HEK293 (cell line): ENCODE data around the gene DOP1A.

ENCODE experiments used
- CTCF ChIA-PET: fragments of 350-600 bp; formaldehyde crosslinking; extraction: SDS; loops from one replicate; lab custom pipeline; 2021; ENCODE audit warnings: antibody characterized with exemption; lab: Yijun Ruan, JAX
- POLR2A ChIA-PET: fragments of 300-600 bp; formaldehyde crosslinking; extraction: SDS; loops from one replicate; lab custom pipeline; 2020; ENCODE audit warnings: antibody characterized with exemption, inconsistent platforms; lab: Yijun Ruan, JAX
- H3K27ac ChIP-seq: fragments of 200-500 bp; sonication (Bioruptor generic); 2 replicates; pipeline ENCODE4 v1.5.1; 2014; ENCODE audit warnings: low read depth, low read length, control low read depth, inconsistent platforms; ENCODE audit errors: extremely low read depth
- H3K36me3 ChIP-seq, 2 experiments: fragments of 200-500 bp in 1 of 2; sonication (Bioruptor generic) in 1 of 2; 1 replicate in 1 of 2; 2 replicates in 1 of 2; pipeline ENCODE4 v1.5.1; 2014 to 2017; ENCODE audit warnings: inconsistent platforms in 2 of 2, low read length in 2 of 2; ENCODE audit not compliant: control insufficient read depth in 2 of 2, insufficient read depth in 1 of 2
- H3K4me1 ChIP-seq: fragments of 200-500 bp; sonication (Bioruptor generic); 2 replicates; pipeline ENCODE4 v1.5.1; 2014; ENCODE audit warnings: mild to moderate bottlenecking, low read length, inconsistent platforms; ENCODE audit not compliant: control insufficient read depth, insufficient read depth
- H3K4me3 ChIP-seq: 2 replicates; pipeline ENCODE4 v1.5.1; 2011; ENCODE audit warnings: low read depth, mild to moderate bottlenecking, control low read depth, low read length, moderate library complexity
- H3K9me3 ChIP-seq: fragments of 200-500 bp; sonication (Bioruptor generic); 2 replicates; pipeline ENCODE4 v1.5.1; 2014; ENCODE audit warnings: low read depth, low read length, inconsistent platforms; ENCODE audit not compliant: control insufficient read depth, insufficient read depth
- FEZF1 ChIP-seq: fragments of 450-650 bp; formaldehyde crosslinking; IDR thresholded peaks from 2 replicates; pipeline ENCODE4 v1.5.1; 2016; ENCODE audit warnings: missing biosample characterization, missing genetic modification characterization
- GLIS1 ChIP-seq: fragments of 450-650 bp; formaldehyde crosslinking; IDR thresholded peaks from 2 replicates; pipeline ENCODE4 v1.5.1; 2016; ENCODE audit warnings: missing biosample characterization, missing genetic modification characterization
- GLIS2 ChIP-seq: fragments of 450-650 bp; formaldehyde crosslinking; IDR thresholded peaks from 2 replicates; pipeline ENCODE4 v1.5.1; 2016; ENCODE audit warnings: missing biosample characterization, missing genetic modification characterization
- INSM2 ChIP-seq: fragments of 450-650 bp; formaldehyde crosslinking; IDR thresholded peaks from 2 replicates; pipeline ENCODE4 v1.5.1; 2016; ENCODE audit warnings: missing biosample characterization, missing genetic modification characterization
- KLF8 ChIP-seq: fragments of 450-650 bp; formaldehyde crosslinking; IDR thresholded peaks from 2 replicates; pipeline ENCODE4 v1.5.1; 2016; ENCODE audit warnings: missing biosample characterization, missing genetic modification characterization
- MEIS1 ChIP-seq: sonication (generic); formaldehyde crosslinking; IDR thresholded peaks from 2 replicates; pipeline ENCODE4 v1.8.1; 2022; ENCODE audit warnings: missing genetic modification reagents, mild to moderate bottlenecking, borderline replicate concordance
- PRDM10 ChIP-seq: fragments of 450-650 bp; formaldehyde crosslinking; IDR thresholded peaks from 2 replicates; pipeline ENCODE4 v1.5.1; 2016; ENCODE audit warnings: missing biosample characterization, missing genetic modification characterization
- SP3 ChIP-seq: fragments of 450-650 bp; formaldehyde crosslinking; IDR thresholded peaks from 2 replicates; pipeline ENCODE4 v1.5.1; 2016; ENCODE audit warnings: missing biosample characterization, missing genetic modification characterization
- ZBTB17 ChIP-seq: fragments of 450-650 bp; formaldehyde crosslinking; IDR thresholded peaks from 2 replicates; pipeline ENCODE4 v1.5.1; 2016; ENCODE audit warnings: missing biosample characterization, missing genetic modification characterization
- ZBTB20 ChIP-seq: fragments of 450-650 bp; formaldehyde crosslinking; IDR thresholded peaks from 2 replicates; pipeline ENCODE4 v1.5.1; 2016; ENCODE audit warnings: missing biosample characterization, missing genetic modification characterization
- ZEB2 ChIP-seq: fragments of 450-650 bp; formaldehyde crosslinking; IDR thresholded peaks from 2 replicates; pipeline ENCODE4 v1.5.1; 2016; ENCODE audit warnings: missing biosample characterization, missing genetic modification characterization
- ZNF148 ChIP-seq: fragments of 450-650 bp; formaldehyde crosslinking; IDR thresholded peaks from 2 replicates; pipeline ENCODE4 v1.5.0; 2017; ENCODE audit warnings: missing biosample characterization, missing genetic modification characterization, borderline replicate concordance
- ZNF221 ChIP-seq: fragments of 450-650 bp; formaldehyde crosslinking; IDR thresholded peaks from 2 replicates; pipeline ENCODE4 v1.5.1; 2017; ENCODE audit warnings: missing biosample characterization, missing genetic modification characterization, borderline replicate concordance
- ZNF223 ChIP-seq: fragments of 450-650 bp; formaldehyde crosslinking; IDR thresholded peaks from 2 replicates; pipeline ENCODE4 v1.5.1; 2016; ENCODE audit warnings: missing biosample characterization, missing genetic modification characterization
- ZNF266 ChIP-seq: fragments of 450-650 bp; formaldehyde crosslinking; IDR thresholded peaks from 2 replicates; pipeline ENCODE4 v1.5.1; 2016; ENCODE audit warnings: missing biosample characterization, missing genetic modification characterization, low read depth
- ZNF311 ChIP-seq: fragments of 450-650 bp; formaldehyde crosslinking; IDR thresholded peaks from 2 replicates; pipeline ENCODE4 v1.5.1; 2017; ENCODE audit warnings: missing biosample characterization, missing genetic modification characterization, borderline replicate concordance
- ZNF449 ChIP-seq: fragments of 450-650 bp; formaldehyde crosslinking; IDR thresholded peaks from 2 replicates; pipeline ENCODE4 v1.5.1; 2017; ENCODE audit warnings: missing biosample characterization, mild to moderate bottlenecking, missing genetic modification characterization, moderate library complexity
- ZNF544 ChIP-seq: fragments of 450-650 bp; formaldehyde crosslinking; IDR thresholded peaks from 2 replicates; pipeline ENCODE4 v1.5.0; 2017; ENCODE audit warnings: missing biosample characterization, missing genetic modification characterization
- ZNF580 ChIP-seq: fragments of 450-650 bp; formaldehyde crosslinking; IDR thresholded peaks from 2 replicates; pipeline ENCODE4 v1.5.1; 2016; ENCODE audit warnings: missing biosample characterization, missing genetic modification characterization
- ZNF658 ChIP-seq: fragments of 450-650 bp; formaldehyde crosslinking; IDR thresholded peaks from 2 replicates; pipeline ENCODE4; 2016; ENCODE audit warnings: missing biosample characterization, missing genetic modification characterization
- ZNF701 ChIP-seq: fragments of 450-650 bp; formaldehyde crosslinking; IDR thresholded peaks from 2 replicates; pipeline ENCODE4 v1.5.1; 2016; ENCODE audit warnings: missing biosample characterization, missing genetic modification characterization
- ZNF830 ChIP-seq: fragments of 450-650 bp; IDR thresholded peaks from 2 replicates; pipeline ENCODE4 v1.5.0; 2018; ENCODE audit warnings: missing biosample characterization, missing genetic modification characterization, low read depth, mild to moderate bottlenecking, moderate library complexity
- ZSCAN30 ChIP-seq: fragments of 450-650 bp; IDR thresholded peaks from 2 replicates; pipeline ENCODE4 v1.5.1; 2018; ENCODE audit warnings: missing biosample characterization, mild to moderate bottlenecking, missing genetic modification characterization, moderate library complexity

Gene DOP1A

GRCh38 chr6:83192871-83193746 lies 125.6 kb downstream of the DOP1A start, which contains the start of the genes PGM3 and RWDD2A (continued):
- TF ChIP-seq ZNF148 (tag by site-specific recombination) (no peak), ZNF701 (tag by site-specific recombination) (no peak), ZNF658 (tag by site-specific recombination) (no peak), ZSCAN30 (tag by site-specific recombination) (no peak; the same call in 1 of the 2 replicates), KLF8 (tag by site-specific recombination) (peak; percentile 69), ZNF311 (tag by site-specific recombination) (no peak), ZNF544 (tag by site-specific recombination) (no peak), ZBTB20 (tag by site-specific recombination) (peak; percentile 95), ZNF223 (tag by site-specific recombination) (no peak), MEIS1 (CRISPR knock-in tag) (no peak), FEZF1 (tag by site-specific recombination) (no peak), INSM2 (tag by site-specific recombination) (no peak)

GRCh38 chr6:83193747-83194566 lies 126.5 kb downstream of the DOP1A start:
- peaks cover 2% of the 10 kb centered on the region; the same call in 1 of the 2 replicates for H3K4me1 ChIP-seq
- CTCF ChIA-PET = interaction anchor here (0.6 to 4.0 kb wide), 5 partner anchors 21 to 421 kb away, joined by 3 to 29 read pairs (median 6); partner anchors contain the start of genes DOP1A and UBE3D
- H3K27ac ChIP-seq = peak overlapping the region; percentile 76; the same call in 1 of the 2 replicates
- peak overlapping the region; percentile 94 for H3K4me3 ChIP-seq
- no peaks in the 10 kb centered on the region for H3K9me3 ChIP-seq
- POLR2A ChIA-PET = interaction anchor here (0.9 to 1.6 kb wide), 5 partner anchors 10 to 128 kb away, joined by 3 to 5 read pairs (median 4); partner anchors contain the start of gene UBE3D
- peaks cover 16 to 56% of the 10 kb centered on the region in 2 experiments for H3K36me3 ChIP-seq
- TF ChIP-seq ZNF449 (tag by site-specific recombination) (0 out of 2 replicates have a peak, but pooled peaks have one; percentile 35), PRDM10 (tag by site-specific recombination) (peak; percentile 49), ZNF830 (tag by site-specific recombination) (no peak), SP3 (peak; percentile 10; the same call in 1 of the 2 replicates), ZBTB17 (tag by site-specific recombination) (peak; percentile 48; the same call in 1 of the 2 replicates), ZEB2 (tag by site-specific recombination) (peak; percentile 15; the same call in 1 of the 2 replicates), ZNF580 (no peak), MEIS1 (CRISPR knock-in tag) (no peak), ZNF221 (no peak), GLIS1 (tag by site-specific recombination) (peak; percentile 86), GLIS2 (tag by site-specific recombination) (peak; percentile 83), ZNF544 (tag by site-specific recombination) (no peak), ZNF266 (tag by site-specific recombination) (no peak)
